NCI-H1436 (cell line): ENCODE data around the gene FHIT.

Experiments used
- DNase-seq: peaks from one replicate; lab custom pipeline; 2025; lab: John Stamatoyannopoulos, UW

FHIT gene

DNA sequence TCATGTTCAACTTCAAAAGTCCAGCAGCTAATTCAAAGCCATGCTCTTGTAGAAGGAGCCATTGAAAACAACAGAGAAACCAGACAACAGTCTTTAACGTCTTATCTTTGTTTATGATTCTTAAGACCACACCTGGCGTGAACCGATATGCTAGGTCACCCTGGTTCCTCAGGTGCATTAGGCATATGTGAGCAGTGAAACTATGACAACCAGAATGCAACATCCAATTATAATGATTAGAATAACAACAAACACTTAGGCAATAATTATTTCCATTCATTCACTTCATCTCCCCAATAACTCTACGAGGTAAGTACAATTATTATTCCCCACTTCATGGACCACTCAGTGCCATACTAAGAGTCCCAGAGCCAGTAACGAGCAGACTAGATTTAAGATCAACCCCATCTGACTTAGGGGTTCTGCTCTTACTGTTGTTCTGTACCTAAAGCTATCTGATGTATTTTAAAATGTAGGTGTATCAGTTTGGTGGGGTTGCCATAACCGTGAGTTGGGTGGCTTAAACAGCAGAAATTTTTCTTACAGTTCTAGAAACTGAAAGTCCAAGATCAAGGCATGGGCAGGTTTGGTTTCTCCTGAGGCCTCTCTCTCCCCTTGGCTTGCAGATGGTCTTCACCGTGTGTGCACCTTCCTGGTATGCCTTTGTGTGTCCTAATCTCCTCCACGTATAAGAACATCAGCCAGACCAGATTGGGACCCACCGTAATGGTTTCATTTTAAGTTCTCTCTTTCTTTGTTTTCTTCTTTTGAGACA lies 1203.6 kb downstream of the FHIT start:
- DNase-seq = peak; percentile 7

DNA sequence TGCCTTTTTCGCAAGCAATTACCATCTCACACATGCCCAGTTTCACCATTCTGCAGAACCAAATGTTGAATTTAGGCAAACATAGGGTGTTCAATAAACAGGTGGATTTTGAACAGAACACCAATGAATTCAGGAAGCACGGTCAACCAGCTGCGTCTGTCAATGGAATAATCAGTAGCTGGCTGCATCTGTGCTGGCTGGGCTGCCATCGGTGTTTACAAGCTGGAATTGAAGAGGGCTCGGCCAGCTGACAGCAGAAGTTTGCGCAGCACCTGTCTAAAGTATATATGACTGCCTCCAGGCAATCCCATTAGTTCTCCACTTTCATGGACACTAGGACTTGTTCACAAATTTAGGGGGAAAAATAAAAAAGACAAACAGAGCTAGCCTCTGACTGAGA lies 1205.0 kb downstream of the FHIT start:
- no peak for DNase-seq

DNA sequence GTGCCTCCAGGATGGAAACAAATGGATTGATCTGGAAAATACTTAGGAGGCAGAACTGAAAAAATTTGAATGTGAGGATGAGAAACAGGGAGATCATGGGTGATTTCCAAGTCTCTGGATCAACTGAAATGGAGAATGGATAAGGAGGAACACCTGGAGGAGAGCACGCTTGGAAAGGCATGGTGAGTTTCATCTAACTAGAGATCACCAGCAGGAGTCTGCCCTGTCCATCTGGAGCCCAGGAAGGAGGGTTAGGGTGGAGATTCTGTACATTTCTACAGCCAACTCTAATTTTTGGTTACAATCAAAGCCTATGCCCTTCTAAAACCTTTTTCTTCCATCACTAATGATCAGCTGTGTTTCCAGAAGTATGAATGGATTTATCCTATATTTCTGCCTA lies 1205.6 kb downstream of the FHIT start:
- no peak for DNase-seq

DNA sequence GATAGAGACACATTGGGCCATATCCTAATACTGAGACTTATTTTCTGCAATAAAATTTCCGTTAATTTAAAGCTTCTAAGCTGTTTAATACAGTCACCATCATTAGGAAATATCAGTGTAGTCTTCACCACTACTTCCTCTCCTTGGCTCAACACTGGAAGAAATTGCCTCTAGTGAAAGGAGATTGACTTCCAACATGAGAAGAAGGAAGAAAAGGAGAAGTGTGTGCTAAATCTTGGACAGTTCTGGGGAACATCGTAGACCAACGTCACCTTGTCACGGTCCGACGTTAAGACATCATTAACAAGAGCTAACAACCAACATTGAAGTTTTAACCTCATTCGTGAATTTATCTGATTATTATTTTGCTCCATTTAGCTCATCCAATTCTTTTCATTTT lies 1214.4 kb downstream of the FHIT start:
- no peak for DNase-seq

DNA sequence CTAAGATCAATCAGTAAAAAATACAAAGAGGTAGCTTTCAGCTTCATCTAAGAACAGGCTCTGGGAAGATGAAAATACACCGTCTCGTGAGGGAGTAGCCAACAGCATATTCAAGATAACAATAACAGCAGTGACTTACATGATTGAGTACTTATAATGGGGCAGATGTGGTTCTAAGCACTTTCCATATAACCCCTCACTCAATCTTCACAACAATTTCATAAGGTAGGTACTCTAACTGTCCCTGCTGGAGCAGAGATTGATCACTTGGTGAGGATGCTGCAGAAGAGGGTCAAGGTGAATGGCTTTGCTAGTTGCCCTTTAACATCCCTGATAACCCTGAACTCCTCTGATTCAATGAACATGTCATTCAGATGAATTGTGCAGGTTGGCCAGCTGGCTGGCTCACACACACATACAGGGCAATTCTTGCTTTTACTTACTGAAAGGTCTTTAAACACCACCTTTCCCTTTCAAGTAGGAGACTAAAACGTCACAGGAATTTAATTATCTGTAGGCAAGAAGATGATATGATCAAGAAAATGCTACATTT lies 1217.3 kb downstream of the FHIT start:
- no peak for DNase-seq

DNA sequence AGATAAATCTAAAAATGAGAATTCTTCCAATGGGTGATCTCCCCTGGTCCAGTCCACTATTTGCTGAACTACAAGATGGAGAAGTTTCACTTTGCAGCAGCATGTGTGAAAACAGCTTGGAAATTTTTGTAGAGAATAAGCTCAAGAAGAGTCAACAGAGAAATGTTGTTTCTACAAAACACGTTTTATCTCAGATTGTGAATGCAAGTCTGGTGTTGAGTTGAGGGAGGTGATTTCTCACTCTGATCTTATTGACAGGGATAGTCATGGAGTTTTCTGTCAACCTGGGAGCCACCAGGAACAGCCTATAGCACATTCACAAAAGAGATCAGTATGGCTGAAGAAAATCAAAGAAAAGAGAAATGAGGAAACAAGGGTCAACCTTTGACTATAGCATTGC lies 1220.3 kb downstream of the FHIT start:
- no peak for DNase-seq

DNA sequence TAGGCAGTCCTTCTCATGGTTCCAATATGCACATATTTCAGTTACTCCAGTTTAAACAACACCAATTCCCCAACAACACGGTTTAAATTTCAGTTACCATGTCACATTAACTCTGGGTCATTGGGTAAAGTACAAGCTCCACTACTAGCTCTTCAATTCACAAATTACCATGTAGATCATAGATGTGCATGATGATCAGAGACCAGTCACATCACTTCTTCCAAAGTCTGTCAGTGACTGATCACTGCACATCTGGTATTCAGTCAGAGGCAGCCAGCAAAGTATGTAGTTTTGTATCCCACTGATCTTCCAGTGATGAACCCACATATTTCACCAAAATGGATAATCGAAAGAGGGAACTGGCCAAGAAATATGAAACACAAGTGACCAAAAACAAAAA lies 1223.0 kb downstream of the FHIT start:
- no peak for DNase-seq

DNA sequence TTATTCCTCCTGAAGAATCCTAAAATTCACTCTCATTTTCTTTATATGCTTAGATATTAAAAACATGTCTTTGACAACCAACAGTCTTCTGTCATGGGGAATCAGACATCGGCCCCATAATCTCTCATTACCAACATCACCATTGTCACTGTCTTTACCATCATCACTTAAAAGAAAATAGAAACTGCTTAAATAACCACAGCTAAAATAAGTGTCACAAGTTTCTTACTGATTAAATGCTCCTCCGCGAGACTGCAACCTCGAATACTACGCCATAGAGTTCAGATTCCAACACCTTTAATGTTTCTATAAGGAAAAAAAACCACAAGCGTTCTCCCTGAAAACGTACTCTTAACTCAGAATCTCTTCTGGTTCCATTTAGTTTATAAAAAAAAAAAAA lies 1223.9 kb downstream of the FHIT start:
- no peak for DNase-seq

DNA sequence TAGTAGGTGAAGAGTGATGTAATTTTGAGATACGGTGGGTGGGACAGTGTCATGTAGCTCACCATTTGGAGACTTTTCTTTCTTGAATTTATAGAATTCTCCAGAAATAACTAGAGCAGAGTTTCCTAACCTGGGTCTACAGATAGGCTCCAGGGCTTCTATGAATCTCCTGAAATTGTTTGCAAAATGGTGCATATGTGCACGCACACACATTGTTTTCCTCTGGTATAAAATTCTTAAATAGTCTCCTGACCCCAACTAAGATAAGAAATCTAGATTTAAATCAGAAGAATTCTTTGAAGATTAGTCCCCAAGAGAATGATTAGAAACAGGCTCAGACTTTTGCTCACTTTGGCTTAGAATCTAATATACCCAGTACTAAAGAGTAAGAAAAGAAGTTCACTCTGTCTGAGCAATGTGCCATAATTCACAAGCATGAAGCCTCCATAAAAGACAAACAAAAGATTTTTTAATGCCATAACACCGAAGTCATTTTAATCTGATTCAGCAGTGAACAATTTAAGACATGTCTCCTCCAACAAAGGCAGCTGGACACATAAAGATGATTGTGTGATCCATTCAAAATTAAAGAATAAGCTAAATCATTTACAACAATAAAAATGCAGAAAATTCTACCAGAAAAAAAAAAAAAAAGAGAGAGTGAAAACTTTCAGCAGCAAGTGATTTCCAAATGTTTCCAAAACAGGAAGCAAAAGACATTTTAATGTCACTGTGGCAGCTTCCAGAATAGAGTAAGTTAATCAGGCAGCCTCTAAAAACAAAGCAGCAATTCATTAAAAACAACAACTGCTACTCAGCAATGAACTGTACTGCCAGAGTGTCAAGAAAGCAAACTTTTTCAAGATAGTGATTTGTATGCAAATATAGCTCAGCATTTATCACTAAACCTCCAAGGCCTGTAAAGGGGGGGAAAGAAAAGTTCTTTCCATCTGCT lies 1225.9 kb downstream of the FHIT start:
- no peak for DNase-seq

DNA sequence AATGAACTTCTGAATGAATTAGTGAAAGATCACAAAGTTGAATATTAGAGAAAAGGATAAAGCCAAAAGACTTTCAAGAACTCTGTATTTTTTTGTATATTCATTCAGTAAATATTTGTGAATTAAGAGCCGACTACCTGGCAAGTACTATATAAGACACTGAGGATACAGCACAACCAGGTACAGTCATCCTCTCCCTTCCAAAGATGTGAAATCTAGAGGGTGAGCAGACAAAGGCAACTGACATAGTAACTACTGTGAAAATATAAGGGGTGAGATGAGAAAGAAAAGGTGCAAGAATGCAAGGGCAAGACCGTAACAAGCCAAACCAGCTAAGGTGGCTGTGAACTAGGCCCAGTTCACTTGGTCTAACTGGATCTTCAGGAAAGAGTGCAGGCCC lies 1226.9 kb downstream of the FHIT start:
- DNase-seq = no peak

DNA sequence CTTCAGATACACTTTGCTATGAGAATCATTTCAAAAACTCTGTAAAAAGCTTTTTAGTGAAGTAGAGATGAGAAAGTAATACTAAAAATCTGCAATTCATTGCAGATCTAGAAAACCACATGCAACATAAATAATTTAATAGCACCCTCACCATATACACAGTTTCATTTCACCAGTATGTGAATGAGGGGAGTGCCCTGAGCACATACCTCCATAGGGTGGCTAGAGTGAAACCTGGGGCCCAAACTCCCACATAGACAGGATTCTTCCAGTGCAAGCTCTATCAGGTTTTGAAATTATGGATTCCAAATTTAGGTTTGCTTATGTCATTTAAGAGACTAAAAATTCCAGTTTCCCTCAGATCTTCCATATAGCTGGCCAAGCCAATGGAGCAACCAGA lies 1228.1 kb downstream of the FHIT start:
- no peak for DNase-seq

DNA sequence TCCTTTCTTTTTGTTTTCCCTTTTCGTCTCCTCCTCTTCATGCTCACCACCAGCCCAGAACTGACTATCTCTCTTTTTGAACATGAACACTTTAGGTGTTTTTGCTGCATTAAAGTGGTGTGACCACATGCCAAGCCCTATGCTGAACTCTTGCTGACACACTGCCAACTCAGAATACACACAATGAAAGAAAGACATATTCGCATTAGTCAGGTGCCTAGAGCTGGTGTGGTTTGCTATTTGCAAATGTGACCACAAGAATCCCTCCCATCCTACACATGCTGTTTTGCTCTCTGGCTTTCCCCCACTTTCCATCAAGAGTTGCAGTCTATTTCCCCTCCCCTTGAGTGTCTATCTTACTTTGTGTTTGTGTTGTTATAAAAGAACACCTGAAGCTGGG lies 1233.6 kb downstream of the FHIT start:
- DNase-seq = no peak

DNA sequence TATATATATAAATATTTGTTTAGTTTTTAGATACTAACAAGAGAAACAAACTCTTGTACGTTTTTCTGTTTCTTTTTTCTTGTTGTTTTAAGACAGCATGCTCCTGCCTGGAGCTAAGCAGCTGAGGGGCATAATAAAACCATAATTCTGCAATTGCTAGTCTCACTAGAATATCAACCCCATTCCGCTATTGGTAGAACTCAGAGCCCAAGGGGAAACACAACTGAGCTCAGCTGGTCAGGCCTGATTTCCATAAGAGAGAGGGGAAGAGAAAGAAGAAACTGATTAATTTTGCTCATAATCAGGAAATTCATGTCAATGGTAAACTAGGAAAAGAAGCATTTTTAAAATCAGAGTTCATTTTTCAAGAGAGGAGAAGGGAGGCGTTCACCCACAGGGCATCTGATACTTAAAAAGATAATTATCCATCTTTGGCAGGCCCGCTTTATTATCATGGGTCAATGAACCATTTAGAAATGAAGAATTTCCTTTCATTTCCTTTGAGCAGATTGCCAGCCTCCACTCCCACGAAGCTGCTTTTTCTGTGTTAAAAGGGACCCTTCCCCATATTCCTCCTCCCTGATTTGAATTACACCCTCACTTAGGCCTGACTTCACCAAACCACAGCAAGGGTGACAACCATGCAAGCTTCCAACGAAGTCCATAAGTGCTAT lies 1236.1 kb downstream of the FHIT start:
- no peak for DNase-seq

DNA sequence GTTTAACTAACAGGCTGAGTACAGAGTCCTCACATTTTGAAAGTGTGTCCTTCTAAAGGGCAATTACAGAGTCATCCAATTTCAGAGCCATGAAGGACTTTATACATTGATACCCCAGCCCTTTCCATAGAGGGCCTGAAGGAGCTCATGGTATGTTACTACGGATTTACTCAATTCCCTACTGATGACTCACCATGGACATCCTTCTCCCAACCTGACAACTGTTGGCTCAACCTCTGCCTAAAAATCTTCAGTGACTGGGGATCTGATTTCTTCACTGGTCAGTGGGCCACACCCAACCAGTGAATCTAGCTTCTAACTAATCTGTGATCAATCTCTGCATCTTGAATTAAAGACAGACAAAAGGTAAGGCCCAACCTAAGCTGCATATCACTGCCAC lies 1238.0 kb downstream of the FHIT start:
- DNase-seq = no peak

DNA sequence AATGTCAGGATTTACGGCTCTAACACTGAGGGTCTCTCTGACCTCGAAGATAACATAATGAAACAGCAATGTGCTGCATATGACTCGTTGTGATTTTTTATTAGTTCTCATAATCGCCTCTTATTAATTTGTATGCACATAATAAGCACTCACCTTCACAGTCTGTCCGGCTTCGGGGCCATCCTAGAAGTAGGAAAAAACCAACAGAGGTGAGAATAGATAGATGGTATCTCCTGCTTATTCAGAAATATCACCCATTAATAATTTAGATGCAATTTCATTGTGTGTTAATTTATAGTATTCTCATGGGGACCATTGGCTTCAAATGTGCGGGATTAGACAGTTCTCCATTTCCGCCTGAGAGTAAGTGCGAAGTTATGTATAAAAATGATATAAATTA lies 1240.0 kb downstream of the FHIT start:
- DNase-seq = no peak

DNA sequence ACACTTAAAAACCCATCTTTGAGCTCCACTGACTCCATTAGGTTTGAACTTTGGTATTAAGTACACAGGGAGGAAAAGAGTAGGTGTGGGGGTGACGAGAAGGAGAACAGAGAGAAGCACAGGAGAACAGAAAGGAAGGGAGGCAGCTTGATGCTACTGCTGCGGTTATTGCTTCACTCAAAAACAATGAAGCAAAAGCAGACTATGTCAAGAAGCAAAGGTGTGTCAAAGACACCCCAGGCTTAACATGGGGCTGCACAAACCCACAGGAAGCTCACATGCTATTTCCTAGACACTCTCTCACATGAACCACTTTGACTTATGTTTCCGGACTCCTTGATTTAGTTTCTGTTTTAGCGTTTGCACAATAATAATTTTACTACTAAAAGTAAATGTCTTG lies 1240.5 kb downstream of the FHIT start:
- DNase-seq = no peak

DNA sequence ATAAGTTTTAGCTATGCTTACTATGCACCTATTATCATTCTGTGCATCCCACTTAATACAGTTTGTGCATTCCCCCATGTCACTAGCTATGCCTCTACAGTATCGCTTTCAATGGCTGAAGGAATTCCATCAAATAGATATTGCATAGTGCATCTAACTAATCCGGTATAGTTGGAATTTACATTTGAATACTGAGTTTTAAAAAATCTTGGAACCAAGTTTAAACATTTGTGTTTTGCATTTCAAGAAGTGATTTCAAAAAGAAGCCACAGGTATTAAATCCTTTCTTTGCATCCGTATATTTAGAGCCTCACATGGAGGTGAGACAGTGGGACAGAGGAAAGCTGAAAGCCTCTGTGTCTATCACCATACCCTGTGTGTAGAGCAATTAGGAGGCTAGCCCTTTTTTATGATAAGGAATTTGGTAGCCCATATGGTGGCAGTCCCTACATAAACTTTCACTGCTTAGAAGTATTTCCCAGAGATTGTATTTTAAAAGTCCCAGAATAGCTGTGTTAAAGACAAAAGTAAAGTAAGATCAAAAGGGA lies 1241.2 kb downstream of the FHIT start:
- no peak for DNase-seq

DNA sequence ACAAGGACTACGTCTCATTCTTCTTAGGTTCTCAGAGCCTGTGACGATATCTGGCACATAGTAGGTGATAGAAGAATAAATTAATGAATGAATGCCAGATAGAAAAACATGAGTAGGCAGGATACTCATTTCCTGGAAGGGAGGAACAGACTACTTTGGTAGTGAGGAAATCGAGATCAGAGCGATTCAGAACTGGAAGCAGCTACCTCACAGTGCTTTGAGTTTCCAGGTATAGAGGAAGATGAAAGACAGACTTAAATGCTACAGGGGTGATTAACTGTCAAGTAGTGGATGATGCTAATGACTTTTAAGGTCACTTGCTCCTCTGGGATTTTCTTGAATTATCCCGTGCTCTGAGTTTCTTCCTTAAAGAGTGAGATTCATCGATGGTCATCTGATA lies 1249.9 kb downstream of the FHIT start:
- no peak for DNase-seq

DNA sequence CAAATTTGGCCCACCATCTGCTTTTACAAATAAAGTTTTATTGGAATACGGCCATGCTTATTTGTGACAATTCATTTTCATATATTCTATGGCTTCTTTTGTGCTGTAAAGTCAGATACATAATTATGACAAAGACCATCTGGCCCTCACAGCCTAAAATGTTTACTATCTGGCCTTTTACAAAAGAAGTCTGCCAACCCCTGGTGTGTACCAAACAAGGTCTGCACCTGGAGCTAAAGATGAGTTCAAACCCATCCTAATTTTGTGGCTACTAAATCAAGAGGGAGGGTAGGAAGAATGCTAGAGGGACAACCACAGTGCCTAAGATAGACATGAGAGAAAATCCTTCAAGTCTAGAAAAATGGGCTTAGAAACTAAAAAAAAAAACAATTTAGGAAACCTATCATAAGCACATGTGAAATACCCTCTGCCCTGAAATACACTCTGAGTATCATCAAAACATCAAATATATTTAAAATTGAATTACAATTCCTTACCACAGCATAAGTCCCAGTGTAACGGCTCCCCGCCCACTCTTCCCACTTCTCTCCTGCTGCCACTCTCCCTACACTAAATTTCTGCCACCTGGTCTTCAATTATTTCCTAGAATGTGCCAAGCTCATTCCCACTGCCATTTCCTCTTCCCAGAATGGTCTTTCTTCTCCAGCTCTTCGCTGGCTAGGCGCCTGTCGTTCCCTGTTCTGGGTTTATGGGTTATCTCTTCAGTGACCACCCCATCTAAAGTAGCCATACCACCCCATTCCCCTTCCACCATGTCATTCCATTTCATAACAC lies 1250.7 kb downstream of the FHIT start:
- DNase-seq = no peak

DNA sequence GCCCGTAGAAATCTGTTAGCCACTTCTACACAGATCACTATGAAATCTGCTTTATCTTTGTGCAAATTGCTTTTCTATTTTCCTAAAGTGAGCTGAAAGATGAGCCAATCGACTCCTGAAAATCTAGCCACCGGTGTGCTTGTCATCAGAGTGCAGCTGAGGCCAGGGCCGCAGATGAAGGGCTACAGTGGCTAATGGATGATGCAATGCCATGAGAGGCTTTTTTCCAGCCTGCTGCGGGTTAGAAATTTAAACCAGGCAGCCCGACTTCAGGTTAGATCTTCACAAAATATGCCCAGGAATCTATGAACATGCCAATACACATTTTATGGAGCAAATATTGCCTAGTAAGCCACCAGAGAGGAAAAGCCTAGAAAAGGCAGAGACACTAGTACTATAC lies 1253.2 kb downstream of the FHIT start:
- DNase-seq = no peak

DNA sequence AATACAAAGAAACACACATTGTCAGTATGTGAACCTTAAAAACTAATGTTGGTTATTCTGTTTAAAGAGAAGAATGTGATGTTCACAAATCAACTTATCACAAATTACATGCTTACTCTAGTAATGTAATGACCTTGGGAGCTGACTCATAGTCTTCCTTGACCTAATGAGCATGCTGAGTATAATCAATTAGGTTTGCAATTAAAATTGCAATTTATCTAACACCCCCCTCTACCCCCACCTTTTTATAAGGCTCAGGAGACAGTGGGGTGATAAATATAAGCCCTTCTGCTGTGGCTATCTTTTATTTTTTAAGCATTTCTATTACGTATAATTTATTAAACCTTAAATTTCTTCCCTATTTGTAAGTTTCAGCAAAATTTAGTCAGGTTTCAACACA lies 1253.7 kb downstream of the FHIT start:
- DNase-seq = no peak
